NCI-H146 treated with DMSO at 0.1 percent for 48 hours (cell line): Measurements from ENCODE around the gene MRTFA.
A peak's percentile ranks its signal among the peaks of the same experiment; 100 is the strongest.

Experiments used
- DNase-seq: peaks from one replicate; lab custom pipeline; 2025; ENCODE audit not compliant: unreplicated experiment; lab: John Stamatoyannopoulos, UW

The MRTFA gene

DNA sequence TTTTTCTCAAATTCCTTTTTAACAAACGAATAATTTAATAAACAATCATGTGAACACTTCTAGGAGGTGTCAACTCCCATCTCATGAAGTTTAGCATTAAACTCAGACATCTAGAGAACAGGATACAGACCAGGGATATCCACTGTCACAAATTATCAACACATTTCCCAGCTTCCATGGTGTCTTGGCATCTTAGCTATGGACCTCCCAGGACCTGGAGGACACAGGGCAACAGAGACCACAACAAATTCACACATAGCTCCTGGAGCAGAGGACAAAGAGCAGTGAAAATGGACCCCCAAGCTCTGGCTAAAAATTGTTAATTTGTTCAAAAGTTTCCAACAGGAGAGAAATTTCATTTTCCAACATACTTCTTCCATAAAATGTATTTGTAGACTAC, 163.9 kb downstream of the MRTFA start:
- DNase-seq = no peak

DNA sequence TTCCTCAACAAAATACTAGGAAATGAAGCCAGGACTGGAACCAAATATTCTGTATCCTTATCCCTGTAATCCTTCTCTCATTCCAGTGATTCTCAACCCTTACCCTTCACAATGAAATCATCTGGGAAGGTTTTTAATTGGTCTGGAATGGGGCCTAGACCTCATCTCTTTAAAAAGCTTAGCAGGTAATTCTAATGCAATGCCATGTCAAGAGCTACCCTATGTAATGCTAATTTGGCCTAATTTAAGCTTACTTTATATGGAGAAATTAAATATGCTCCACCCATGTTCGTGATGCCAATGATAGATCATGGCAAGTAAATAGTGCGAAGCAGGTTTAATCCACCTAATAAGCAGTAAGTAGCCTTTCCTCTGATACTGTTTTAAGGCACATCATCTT, 164.5 kb downstream of the MRTFA start:
- no peak for DNase-seq

GRCh38 chr22:40469181-40469580, 167.3 kb downstream of the MRTFA start:
- no peak for DNase-seq

DNA sequence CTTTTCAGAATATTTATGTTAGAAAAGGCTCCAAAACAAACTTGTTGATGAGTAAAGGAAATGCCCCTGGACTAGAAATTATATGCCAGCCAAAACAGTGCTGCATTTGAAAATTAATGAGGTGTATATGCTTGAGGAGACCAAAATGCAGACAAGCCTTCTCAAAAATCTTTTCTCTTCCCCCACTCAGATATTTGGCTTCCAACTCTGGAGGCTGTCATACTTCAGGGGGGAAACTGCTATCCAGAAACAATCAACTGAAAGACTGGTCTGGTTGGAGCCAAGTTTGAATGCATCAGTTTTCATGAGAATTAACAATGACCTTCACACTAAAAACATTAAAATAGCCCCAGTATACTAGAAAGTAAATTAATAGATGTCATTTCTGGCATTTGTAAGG, 167.9 kb downstream of the MRTFA start:
- DNase-seq = no peak

DNA sequence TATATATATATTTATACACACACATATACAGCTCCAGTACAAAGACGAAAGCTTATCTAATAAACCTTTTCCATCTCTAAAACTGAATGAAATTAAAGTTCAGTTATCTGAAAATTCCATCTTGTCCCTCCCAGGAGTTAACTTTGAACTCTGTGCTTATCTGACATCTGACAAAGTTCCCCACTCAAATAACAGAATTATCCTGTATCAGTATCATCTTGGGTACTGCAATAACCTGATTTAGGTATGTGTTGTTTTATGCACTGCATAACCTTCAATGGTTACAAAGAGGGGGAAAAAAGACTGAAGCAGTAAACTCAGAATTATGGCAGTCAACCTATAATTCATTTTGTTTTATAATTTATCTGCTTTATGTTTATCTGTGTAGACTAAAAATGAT, 169.5 kb downstream of the MRTFA start:
- DNase-seq = no peak

DNA sequence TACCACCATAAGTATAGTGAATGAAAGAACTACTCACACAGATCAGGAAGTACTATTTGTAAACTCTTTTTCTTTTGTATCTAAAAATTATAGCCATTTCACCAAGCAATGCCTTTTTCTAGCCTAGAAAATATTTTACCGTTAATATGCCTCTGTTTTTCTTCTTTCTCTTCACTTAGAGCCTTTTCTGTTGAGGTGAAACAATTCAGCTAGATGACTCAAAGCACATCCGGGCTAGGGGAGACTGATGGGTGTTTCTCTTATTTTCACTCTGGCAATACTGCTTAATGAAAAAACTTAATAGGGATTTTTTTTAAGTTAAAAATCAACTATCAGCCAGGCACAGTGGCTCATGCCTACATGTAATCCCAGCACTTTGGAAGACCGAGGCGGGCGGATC, 172.8 kb downstream of the MRTFA start:
- no peak for DNase-seq

- no peak for DNase-seq
Observed at GRCh38 chr22:40463017-40463631, 173.4 kb downstream of the MRTFA start.

- no peak for DNase-seq
Observed at GRCh38 chr22:40462195-40462984, 174.1 kb downstream of the MRTFA start.

DNA sequence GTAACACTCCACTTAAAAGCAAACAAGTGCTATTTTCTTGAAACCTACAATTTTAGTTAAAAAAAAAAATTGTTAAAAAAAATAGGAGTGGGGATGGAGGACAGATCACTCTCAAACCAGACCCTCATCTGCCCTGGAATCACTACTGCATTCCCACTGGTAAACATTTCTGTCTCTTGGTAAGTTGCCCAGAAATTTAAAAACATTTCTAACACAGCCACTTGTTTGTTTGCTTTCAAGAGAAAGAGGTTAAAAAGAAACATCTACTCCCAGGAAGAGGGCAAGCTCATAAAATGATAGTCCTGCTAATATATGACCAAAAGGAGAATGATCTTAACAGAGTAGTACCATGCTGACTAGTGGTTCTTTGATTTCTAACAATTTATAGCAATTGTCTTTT, 182.8 kb downstream of the MRTFA start:
- DNase-seq = no peak

GRCh38 chr22:40452730-40453487, 183.6 kb downstream of the MRTFA start:
- DNase-seq = no peak

DNA sequence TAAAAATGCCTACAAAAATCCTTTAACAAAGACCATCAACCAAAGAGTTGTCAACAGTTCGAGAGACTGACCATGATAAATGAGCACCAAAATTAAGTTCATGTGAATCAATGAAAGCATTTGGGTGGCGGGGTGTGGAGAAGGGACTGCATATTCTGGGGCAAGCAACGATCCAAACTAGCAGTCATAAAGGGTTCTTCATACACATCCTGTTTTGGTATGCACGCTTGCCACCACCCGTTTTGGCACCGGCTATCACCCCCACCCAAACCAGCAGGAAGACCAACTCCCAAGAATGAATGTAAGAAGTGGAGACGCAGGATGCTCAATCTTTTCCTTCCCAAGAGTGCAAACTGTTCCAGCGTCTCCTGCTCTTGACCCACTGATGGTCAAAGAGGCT, 185.3 kb downstream of the MRTFA start:
- DNase-seq = no peak

GRCh38 chr22:40450616-40451015, 185.9 kb downstream of the MRTFA start:
- no peak for DNase-seq

- no peak for DNase-seq
Observed at GRCh38 chr22:40449676-40450035, 186.9 kb downstream of the MRTFA start.

GRCh38 chr22:40446203-40446602, 190.3 kb downstream of the MRTFA start:
- DNase-seq = no peak

DNA sequence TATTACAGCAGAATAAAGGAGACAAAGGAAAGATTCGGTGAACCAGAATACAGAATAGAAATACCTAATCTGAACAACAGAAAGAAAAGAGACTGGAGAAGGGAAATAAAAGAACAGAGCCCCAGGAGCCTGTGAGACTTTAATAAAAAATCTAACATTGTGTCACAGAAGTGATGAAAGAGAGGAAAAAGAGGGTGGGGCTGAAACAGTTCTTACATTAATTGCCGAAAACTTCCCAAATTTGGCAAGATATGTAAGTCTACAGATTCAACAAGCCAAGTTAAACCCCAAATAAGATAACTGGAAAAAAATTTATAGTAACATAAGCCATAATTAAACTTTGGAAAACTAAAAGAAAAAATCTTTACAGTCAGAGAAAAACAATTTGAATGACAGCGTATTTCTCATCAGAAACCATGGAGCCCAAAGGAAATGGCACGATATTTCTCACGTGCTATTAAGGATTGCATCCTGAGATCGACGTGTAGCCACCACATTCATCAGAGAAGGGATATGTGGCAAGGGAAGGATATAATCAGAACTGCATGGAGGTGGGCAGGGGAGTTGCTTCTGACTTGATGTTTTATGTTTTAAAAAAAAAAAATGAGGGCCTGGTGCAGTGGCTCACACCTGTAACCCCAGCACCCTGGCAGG, 192.2 kb downstream of the MRTFA start:
- DNase-seq = no peak

- no peak for DNase-seq
Observed at GRCh38 chr22:40443732-40444131, 192.8 kb downstream of the MRTFA start.

DNA sequence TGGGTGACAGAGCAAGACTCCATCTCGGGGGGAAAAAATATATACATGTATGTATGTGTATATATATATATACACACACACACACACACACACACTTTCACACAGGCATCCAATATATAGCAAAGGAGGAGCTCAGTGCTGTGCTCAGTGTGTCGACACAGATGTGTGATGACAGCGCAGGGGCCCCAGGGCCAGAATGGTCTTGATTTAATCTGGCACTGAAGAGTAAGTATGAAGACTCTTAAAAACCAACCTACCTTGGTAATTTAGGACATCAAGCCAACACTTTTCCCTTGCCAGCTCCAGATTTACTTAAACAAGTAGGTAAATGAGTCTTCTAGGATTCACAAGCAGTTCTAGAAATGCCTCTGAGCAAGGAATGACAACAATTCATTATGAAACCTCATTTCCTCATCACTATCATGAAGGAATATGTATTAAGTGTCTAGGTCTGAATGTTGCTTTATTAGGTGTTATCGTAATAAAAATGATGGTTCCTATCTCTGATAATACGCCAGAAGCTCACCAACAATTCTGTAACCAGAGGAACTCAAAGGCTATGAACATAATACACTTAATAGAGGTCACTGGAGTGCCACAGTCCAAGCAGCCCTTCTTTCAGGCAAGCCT, 194.6 kb downstream of the MRTFA start:
- DNase-seq = no peak

GRCh38 chr22:40436505-40437431, 199.8 kb downstream of the MRTFA start:
- peak; percentile 16 for DNase-seq

DNA sequence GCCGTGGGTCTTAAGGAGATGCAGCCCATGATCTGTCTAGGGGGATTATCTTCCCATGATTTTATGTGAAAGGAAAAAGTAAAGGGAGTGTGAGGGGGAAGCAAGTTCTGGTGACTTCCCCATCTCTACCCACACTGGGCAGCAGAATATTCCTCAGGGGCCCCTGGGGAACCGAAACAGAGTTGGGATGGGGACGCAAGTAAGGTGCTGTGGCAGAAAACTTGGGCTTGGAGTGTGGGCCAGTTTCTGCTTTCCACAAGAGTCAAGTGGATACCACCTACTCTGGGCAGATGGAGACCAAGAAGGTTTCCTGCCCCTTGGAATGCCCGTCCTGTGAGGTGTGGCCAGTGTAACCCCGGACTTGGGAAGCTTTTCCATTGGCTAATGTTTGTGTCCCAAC, 201.8 kb downstream of the MRTFA start:
- DNase-seq = no peak

- DNase-seq = no peak
Observed at GRCh38 chr22:40434106-40434505, 202.4 kb downstream of the MRTFA start.
